Liver (tissue), 9 donors: ENCODE results near the gene KAZN. TPM values are rescaled to one million over a fixed set of nuclear protein-coding genes. Genes with fewer than 3 reads are reported as not detected.

Experiments used
- DNase-seq: peaks from one replicate; pipeline ENCODE4 v3.0.0-alpha.2; 2017; ENCODE audit warnings: low spot score
- H3K27ac ChIP-seq, 2 donors: one replicate each; pipeline ENCODE4 v1.7.0; 2013; ENCODE audit warnings: inconsistent platforms in 2 of 2, low read length in 2 of 2, control low read depth in 1 of 2, low read depth in 1 of 2, mild to moderate bottlenecking in 1 of 2
- H3K27me3 ChIP-seq, 4 donors: one replicate each; pipeline versions ENCODE4 v1.6.1 to v1.7.0; 2013; ENCODE audit warnings: low read length in 3 of 4, inconsistent platforms in 1 of 4, mild to moderate bottlenecking in 1 of 4, moderate library complexity in 1 of 4; ENCODE audit not compliant: control insufficient read depth in 4 of 4, insufficient read depth in 4 of 4
- H3K36me3 ChIP-seq, 4 donors: one replicate each; pipeline versions ENCODE4 v1.6.1 to v1.7.0; 2013; ENCODE audit warnings: low read length in 3 of 4, mild to moderate bottlenecking in 3 of 4, low read depth in 1 of 4, moderate library complexity in 1 of 4; ENCODE audit not compliant: control insufficient read depth in 4 of 4, insufficient read depth in 3 of 4
- H3K4me1 ChIP-seq, 4 donors: one replicate each; pipeline versions ENCODE4 v1.6.1 to v1.7.0; 2013; ENCODE audit warnings: low read length in 3 of 4, mild to moderate bottlenecking in 3 of 4, moderate library complexity in 1 of 4; ENCODE audit not compliant: control insufficient read depth in 4 of 4, insufficient read depth in 4 of 4
- H3K4me3 ChIP-seq, 3 donors: one replicate each; pipeline versions ENCODE4 v1.6.1 to v1.7.0; 2013; ENCODE audit warnings: low read length in 3 of 3, control low read depth in 1 of 3, low read depth in 1 of 3, mild to moderate bottlenecking in 1 of 3
- H3K9ac ChIP-seq, 2 donors: one replicate each; pipeline ENCODE4 v1.7.0; 2013; ENCODE audit warnings: low read length in 2 of 2, mild to moderate bottlenecking in 2 of 2, moderate library complexity in 2 of 2, control low read depth in 1 of 2, low read depth in 1 of 2
- H3K9me3 ChIP-seq, 4 donors: one replicate each; pipeline versions ENCODE4 v1.6.1 to v1.7.0; 2013; ENCODE audit warnings: low read length in 3 of 4; ENCODE audit not compliant: control insufficient read depth in 4 of 4
- EGR1 ChIP-seq, 2 donors: IDR thresholded peaks; 2 replicates each; pipeline ENCODE4 v1.6.1; 2016 to 2018; ENCODE audit warnings: antibody characterized with exemption in 2 of 2, low read depth in 2 of 2
- FOXA1 ChIP-seq: IDR thresholded peaks from 2 replicates; pipeline ENCODE4 v1.6.1; 2016; ENCODE audit warnings: antibody characterized with exemption
- FOXA2 ChIP-seq: IDR thresholded peaks from 2 replicates; pipeline ENCODE4 v1.6.1; 2016; ENCODE audit warnings: antibody characterized with exemption
- GABPA ChIP-seq, 2 donors: IDR thresholded peaks in 1 of 2; conservative IDR thresholded peaks in 1 of 2; 2 replicates each; pipeline ENCODE4 v1.6.1; 2016; ENCODE audit warnings: antibody characterized with exemption in 2 of 2, mild to moderate bottlenecking in 1 of 2, moderate library complexity in 1 of 2
- HNF4A ChIP-seq, 2 donors: conservative IDR thresholded peaks; 2 replicates each; pipeline ENCODE4 v1.6.1; 2016; ENCODE audit warnings: antibody characterized with exemption in 2 of 2, mild to moderate bottlenecking in 2 of 2
- HNF4G ChIP-seq: IDR thresholded peaks from 2 replicates; pipeline ENCODE4 v1.6.1; 2016; ENCODE audit warnings: antibody characterized with exemption
- JUND ChIP-seq, 2 donors: IDR thresholded peaks; 2 replicates each; pipeline ENCODE4 v1.6.1; 2016; ENCODE audit warnings: antibody characterized with exemption in 2 of 2
- MAX ChIP-seq: IDR thresholded peaks from 2 replicates; pipeline ENCODE4 v1.6.1; 2016; ENCODE audit warnings: antibody characterized with exemption
- NR2F2 ChIP-seq: IDR thresholded peaks from 2 replicates; pipeline ENCODE4 v1.6.1; 2016; ENCODE audit warnings: antibody characterized with exemption
- RAD21 ChIP-seq, 2 donors: IDR thresholded peaks; 2 replicates each; pipeline ENCODE4 v1.6.1; 2016; ENCODE audit warnings: antibody characterized with exemption in 2 of 2, mild to moderate bottlenecking in 2 of 2
- RXRA ChIP-seq, 2 donors: IDR thresholded peaks; 2 replicates each; pipeline ENCODE4 v1.6.1; 2017 to 2018; ENCODE audit warnings: antibody characterized with exemption in 2 of 2, mild to moderate bottlenecking in 1 of 2
- SP1 ChIP-seq: IDR thresholded peaks from 2 replicates; pipeline ENCODE4 v1.6.1; 2018; ENCODE audit warnings: antibody characterized with exemption, mild to moderate bottlenecking
- TAF1 ChIP-seq: conservative IDR thresholded peaks from 2 replicates; pipeline ENCODE4 v1.6.1; 2016; ENCODE audit warnings: antibody characterized with exemption, mild to moderate bottlenecking
- YY1 ChIP-seq: IDR thresholded peaks from 2 replicates; pipeline ENCODE4 v1.6.1; 2016; ENCODE audit warnings: antibody characterized with exemption, mild to moderate bottlenecking
- ZBTB33 ChIP-seq: IDR thresholded peaks from 2 replicates; pipeline ENCODE4 v1.6.1; 2016; ENCODE audit warnings: antibody characterized with exemption
- WGBS: extraction: QIAGEN DNeasy Blood & Tissue Kit; methylation state at CpG from one replicate; pipeline ENCODE4 v1.1.7; 2013; 5-methylcytosine and 5-hydroxymethylcytosine counted together
- polyA plus RNA-seq, 2 donors: library from polyadenylated mRNA; stranded (reverse) in 1 of 2; unstranded in 1 of 2; fragments of 200-250 nt in 1 of 2; fragments of >200 nt in 1 of 2; fragmentation: Nextera tagmentation in 1 of 2; extraction: Ambion mirVana in 1 of 2; gene quantifications; one replicate each; pipeline versions ENCODE4 v1.2.1 to v1.2.3, GENCODE V29; 2013 to 2015
- total RNA-seq, 2 donors: library from RNA; depleted of rRNA; stranded (reverse); fragments of >200 nt; gene quantifications; one replicate each; pipeline ENCODE4 v1.2.3, GENCODE V29; 2014
- TF ChIP-seq, protein P1 (sequence below): IDR thresholded peaks from 2 replicates; pipeline ENCODE4 v1.6.1; 2016; ENCODE audit warnings: antibody characterized with exemption
- TF ChIP-seq, protein P2 (sequence below): fragments of 150-350 bp; IDR thresholded peaks from 2 replicates; pipeline ENCODE4 v1.5.1; 2017; ENCODE audit warnings: improper control_type of control experiment, low read depth, low read length; ENCODE audit not compliant: missing input control
- TF ChIP-seq, protein P3 (sequence below): IDR thresholded peaks from 2 replicates; pipeline ENCODE4 v1.6.1; 2016; ENCODE audit warnings: antibody characterized with exemption, mild to moderate bottlenecking
- donor health status: healthy.
- donor health status: healthy.
- donor health status: healthy.
- donor health status: healthy.
- donor health status: healthy.

The KAZN gene
- total and polyA plus RNA-seq, 4 donors = 1.9 to 6.9 (median 2.4) TPM

DNA sequence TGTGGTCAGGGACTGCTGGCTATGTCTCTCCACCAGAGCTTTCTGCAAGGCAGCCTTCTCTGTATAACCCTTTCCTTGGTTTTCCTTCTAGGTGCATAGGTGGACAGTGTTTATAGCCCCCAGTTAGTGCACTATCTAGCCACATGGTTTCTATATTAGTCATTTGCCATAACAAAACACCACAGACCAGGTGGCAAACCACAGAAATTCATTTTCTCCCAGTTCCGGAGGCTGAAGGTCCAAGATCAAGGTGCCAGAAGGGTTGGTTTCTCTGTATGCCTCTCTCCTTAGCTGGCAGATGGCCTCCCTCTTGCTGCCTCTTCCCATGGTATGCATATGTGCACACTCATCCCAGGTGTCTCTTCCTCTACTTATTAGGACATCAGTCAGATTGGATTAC is 106.4 kb downstream of the KAZN start:
- Histone ChIP-seq H3K27me3 (no peaks in the 10 kb centered on the region), H3K9ac (no peak overlapping the region), H3K4me1 (no peaks in the 10 kb centered on the region), H3K36me3 (no peaks in the 10 kb centered on the region), H3K4me3 (no peak overlapping the region), H3K9me3 (no peaks in the 10 kb centered on the region), H3K27ac (no peak overlapping the region)
- DNase-seq = no peak
- no peak for TF ChIP-seq MAX
- no peak for TF ChIP-seq JUND (IDR thresholded peaks at IDR 0.05)
- TF ChIP-seq SP1 = no peak
- TF ChIP-seq, protein P1, sequence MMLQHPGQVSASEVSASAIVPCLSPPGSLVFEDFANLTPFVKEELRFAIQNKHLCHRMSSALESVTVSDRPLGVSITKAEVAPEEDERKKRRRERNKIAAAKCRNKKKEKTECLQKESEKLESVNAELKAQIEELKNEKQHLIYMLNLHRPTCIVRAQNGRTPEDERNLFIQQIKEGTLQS = no peak
- TF ChIP-seq FOXA1 = no peak
- no peak for TF ChIP-seq ZBTB33
- TF ChIP-seq YY1 = no peak
- TF ChIP-seq RAD21 (IDR thresholded peaks at IDR 0.05) = no peak
- TF ChIP-seq FOXA2 = no peak
- TF ChIP-seq HNF4A (conservative IDR thresholded peaks at IDR 0.05) = no peak
- no peak for TF ChIP-seq RXRA (IDR thresholded peaks at IDR 0.05)
- no peak for TF ChIP-seq HNF4G
- TF ChIP-seq, protein P2, sequence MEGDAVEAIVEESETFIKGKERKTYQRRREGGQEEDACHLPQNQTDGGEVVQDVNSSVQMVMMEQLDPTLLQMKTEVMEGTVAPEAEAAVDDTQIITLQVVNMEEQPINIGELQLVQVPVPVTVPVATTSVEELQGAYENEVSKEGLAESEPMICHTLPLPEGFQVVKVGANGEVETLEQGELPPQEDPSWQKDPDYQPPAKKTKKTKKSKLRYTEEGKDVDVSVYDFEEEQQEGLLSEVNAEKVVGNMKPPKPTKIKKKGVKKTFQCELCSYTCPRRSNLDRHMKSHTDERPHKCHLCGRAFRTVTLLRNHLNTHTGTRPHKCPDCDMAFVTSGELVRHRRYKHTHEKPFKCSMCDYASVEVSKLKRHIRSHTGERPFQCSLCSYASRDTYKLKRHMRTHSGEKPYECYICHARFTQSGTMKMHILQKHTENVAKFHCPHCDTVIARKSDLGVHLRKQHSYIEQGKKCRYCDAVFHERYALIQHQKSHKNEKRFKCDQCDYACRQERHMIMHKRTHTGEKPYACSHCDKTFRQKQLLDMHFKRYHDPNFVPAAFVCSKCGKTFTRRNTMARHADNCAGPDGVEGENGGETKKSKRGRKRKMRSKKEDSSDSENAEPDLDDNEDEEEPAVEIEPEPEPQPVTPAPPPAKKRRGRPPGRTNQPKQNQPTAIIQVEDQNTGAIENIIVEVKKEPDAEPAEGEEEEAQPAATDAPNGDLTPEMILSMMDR = no peak
- no peak for TF ChIP-seq GABPA (IDR thresholded peaks at IDR 0.05 in 1 of 2, conservative IDR thresholded peaks at IDR 0.05 in 1 of 2)
- TF ChIP-seq, protein P3, sequence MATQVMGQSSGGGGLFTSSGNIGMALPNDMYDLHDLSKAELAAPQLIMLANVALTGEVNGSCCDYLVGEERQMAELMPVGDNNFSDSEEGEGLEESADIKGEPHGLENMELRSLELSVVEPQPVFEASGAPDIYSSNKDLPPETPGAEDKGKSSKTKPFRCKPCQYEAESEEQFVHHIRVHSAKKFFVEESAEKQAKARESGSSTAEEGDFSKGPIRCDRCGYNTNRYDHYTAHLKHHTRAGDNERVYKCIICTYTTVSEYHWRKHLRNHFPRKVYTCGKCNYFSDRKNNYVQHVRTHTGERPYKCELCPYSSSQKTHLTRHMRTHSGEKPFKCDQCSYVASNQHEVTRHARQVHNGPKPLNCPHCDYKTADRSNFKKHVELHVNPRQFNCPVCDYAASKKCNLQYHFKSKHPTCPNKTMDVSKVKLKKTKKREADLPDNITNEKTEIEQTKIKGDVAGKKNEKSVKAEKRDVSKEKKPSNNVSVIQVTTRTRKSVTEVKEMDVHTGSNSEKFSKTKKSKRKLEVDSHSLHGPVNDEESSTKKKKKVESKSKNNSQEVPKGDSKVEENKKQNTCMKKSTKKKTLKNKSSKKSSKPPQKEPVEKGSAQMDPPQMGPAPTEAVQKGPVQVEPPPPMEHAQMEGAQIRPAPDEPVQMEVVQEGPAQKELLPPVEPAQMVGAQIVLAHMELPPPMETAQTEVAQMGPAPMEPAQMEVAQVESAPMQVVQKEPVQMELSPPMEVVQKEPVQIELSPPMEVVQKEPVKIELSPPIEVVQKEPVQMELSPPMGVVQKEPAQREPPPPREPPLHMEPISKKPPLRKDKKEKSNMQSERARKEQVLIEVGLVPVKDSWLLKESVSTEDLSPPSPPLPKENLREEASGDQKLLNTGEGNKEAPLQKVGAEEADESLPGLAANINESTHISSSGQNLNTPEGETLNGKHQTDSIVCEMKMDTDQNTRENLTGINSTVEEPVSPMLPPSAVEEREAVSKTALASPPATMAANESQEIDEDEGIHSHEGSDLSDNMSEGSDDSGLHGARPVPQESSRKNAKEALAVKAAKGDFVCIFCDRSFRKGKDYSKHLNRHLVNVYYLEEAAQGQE = no peak
- TF ChIP-seq EGR1 (IDR thresholded peaks at IDR 0.05; ENCODE audit: low read depth in 2 of 2) = no peak
- no peak for TF ChIP-seq TAF1
- TF ChIP-seq NR2F2 = no peak
- 77% methylated on average over 1 of the region's 1 CpG for WGBS
